ENCODE results near the gene KRT15.

KRT15 gene

DNA sequence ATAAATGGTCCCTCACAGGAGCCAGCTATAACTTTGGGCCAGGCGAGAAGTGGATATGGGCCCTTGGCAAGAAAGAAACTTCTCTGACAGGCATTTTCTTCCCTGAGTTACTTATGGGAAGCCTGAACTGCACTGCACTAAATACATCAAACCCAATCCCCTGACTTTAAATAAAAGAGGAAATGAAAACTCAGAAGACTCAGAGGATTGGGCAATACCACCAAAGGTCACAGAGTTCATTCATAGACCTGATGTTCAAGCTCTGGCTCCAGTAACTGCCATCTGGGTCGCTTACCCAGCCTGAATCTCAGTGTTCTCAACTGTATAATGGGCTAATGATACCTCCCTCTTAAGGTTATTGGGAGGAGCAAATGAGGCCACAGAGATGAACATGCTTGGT, 38.6 kb downstream of the KRT15 start:
- no peak for DNase-seq (ENCODE audit: low spot score)

DNA sequence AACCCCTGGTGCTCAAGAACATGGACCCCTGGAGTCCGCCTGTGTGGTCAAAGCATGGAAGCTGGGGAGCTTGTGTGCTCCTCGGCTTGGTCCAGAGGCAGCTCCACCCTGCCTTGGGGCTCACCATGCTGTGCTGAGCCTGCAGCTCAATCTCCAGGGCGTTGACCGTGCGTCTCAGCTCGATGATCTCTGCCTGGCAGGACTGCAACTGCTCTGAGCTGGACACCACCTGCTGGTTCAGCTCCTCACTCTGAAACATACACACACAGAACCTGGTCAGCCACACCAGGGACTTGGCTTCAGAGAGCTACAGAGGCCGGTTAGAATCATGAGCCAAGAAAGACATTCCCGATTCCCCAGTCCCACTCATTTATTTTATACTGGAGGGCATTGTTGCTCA, 40.5 kb downstream of the KRT15 start:
- DNase-seq (ENCODE audit: low spot score), result no peak

DNA sequence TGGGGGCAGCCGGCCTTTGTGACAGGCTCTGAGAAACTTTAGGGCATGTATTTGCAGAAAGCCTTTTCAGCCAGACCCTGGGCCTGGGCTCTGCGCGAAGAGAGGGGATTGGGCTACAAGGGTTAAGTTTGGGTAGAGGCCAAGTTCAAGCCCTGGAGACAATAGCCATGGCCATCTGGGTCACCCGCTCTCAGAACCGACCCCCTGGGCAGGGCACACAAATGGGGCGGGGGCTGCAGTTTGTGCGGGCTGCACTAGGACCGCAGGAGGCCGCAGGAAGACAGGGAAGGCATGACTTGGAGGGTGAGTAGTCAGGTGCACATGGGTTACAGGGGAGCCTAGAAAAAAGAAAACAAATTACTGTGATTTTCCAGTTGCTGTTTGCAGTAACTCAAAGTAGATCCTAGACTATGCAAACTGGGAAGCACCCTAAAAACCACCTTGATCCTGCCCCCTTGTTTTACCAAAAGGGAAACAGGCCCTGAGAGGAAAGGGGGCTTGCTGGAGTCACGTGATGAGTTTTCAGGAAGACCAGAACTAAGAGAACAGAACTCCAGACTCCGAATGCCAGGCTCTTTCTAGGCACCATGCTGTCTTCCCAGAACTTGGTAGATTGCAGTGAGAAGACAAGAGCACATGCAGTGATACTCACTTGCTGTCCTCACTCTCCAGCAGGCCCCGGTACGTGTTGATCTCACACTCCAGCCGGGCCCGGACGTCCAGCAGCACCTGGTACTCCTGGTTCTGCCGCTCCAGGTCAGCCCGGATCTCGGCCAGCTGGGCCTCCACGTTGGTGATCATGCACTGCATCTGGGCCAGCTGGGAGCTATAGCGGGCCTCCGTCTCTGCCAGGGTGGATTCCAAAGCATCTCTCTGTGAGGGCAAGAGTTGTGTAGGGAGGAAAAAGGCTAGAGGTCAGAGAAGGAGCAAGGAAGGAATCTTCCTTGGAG, 41.5 kb downstream of the KRT15 start:
- DNase-seq (ENCODE audit: low spot score), result no peak

DNA sequence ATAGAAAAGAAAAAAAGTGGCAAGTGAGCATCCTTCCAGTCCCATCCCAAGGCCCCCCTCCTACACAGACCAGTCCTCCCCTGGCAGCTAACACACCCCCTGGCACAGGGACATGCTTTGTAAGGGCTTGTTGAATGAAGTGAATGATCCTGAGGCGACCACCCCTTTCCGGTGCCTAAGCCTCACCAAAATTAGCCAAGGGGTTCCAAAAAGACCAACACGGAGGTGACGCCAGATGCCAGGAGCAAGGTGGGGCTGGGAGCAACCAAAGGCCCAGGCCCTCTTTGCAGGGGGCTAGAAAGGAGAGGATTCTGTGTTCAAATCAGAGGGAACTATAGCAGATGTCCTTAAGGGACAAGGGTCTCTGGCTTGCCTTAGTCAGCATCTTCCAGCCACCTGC, 43.3 kb downstream of the KRT15 start:
- DNase-seq (ENCODE audit: low spot score), result no peak

DNA sequence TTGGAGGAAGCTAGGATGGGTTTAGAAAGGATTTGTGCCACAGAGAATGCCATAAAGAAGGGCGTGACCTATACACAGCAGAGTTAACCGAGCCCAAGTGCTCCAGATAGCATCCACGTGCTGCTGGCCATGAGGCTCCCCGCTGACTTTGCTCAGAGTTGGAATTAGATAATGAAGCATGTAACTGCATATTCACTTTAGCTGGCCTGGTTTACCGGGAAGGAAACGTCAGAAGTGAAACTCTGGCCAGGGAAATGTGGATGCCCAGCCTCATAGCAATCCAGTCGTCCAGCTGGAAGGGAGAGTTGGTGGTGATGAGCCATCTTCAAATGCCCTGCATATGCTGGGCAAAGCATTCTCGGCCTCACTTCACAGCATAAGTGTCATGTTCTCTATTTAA, 43.8 kb downstream of the KRT15 start:
- DNase-seq (ENCODE audit: low spot score), result no peak

DNA sequence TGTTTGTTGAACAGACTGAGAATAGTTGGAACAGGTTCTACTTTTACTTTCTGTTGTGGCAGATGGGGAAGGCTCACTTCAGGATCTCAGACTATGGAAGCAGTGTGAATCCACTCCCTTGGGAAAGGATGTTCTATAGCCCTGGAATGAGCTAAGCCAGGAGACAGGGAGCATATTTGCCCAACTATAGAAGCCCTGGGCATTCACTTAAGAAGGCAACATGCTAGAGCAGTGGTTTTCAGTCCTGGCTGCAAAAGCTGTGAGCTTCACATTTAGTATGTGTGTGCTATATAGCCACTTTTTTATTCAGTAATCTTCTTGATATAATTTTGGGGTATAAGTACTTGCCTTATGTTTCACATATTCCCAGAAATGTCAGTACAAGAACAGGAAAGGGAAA, 50.3 kb downstream of the KRT15 start:
- DNase-seq (ENCODE audit: low spot score), result no peak

DNA sequence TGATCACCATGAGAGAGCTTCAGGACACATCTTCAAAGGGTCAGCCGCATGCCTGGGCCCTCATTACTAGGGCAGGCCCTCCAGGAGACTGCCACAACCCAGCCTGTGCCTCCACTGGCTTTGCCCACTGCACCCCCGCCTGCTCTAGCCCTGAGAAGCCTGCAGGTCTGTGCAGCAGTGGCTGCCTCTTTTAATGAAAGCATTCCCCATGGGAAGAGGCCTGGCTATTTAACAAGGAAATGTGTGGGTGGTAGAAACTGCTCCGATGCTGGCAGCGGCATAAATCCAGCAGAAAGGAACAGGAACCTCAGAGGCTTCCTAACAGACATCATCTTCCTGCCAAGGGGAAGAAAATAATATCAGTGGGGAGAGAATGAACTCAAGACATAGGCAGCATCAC, 51.1 kb downstream of the KRT15 start:
- DNase-seq (ENCODE audit: low spot score), result no peak

DNA sequence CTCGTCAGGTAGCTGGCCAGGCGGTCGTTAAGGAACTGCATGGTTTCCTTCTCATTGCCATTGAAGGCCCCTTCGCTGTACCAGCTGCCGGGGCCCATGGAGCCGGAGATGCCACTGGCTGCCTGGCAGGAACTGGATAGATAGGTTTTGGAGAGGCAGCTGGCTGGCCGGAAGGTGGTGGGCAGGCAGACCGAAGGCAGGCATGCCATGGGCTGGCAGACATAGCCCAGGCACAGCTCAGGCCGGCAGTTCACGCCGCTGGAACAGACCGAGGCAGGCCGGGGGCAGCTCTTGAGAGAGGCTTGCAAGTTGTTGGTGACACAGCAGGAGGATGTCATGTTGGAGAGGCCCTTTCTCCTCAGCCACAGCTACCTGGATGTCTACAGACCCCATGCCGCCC, 51.7 kb downstream of the KRT15 start, which contains the start of gene KRT32:
TSS of gene KRT32 (minus strand) at position 399 of the 400 bp plus-strand sequence. CDS start at position 338, 61 bp downstream.
- no peak for DNase-seq (ENCODE audit: low spot score)

DNA sequence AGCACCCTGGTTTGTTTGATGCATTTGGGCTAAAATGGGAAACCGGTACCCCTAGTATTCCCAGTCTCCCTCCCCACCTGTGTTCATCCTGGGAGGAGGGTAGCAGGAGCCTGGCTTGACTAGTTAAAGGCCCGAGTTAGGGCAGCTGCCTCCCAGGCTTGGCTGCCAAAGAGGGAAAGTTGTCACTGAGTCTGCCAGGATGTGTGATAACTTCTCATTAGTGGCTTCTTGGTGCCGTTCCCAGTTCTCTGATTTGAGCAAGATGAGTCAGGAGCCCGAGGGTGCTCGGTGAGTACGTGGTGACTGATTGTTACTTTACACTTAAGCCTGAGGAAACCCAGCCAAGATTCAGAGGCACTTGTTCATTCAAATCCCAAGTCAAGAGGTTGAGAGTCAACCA, 54.0 kb downstream of the KRT15 start:
- DNase-seq (ENCODE audit: low spot score), result no peak

DNA sequence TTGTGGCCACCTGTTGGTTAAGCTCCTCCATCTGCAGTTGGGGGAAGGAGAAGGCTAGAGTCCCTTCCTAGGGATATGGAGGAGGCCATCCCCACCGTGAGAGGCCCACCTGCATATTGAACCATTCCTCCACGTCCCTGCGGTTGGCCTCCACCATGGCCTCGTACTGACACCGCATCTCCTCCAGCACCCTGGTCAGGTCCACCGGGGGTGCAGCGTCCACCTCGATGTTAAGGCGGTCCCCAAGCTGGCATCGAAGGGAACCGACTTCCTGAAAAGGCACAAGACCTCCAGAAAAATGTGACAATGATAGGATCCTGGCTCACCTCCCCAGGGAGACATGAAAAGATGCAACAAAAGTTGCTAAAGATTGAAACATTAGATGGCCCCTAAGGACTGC, 54.5 kb downstream of the KRT15 start:
- no peak for DNase-seq (ENCODE audit: low spot score)

DNA sequence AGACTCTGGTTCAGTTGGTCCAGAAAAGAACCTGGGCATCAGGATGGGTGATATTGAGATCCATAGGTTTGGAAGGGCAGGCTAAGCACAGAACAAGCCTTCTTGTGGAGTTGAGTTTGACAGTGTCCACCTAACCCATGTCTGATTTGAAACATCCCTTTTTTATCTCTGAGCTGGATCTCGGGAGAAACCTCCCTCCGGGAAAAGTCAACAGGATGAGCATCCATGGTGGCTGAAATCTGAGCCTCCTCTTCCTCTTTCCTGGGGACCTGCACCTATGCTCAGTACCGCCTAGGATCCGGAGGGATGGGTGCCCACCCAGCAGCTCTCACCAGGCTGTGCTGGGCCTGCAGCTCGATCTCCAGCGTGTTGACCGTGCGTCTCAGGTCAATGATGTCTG, 54.9 kb downstream of the KRT15 start:
- no peak for DNase-seq (ENCODE audit: low spot score)
